ENCODE results near the gene HMGA1.

HMGA1 gene

GRCh38 chr6:34274129-34274528, 37.5 kb downstream of the HMGA1 start:
- Histone ChIP-seq H3K4me1 (ENCODE audit: insufficient read depth, low read length, poor library complexity, severe bottlenecking) (peaks cover 29% of the 10 kb centered on the region), H3K9me3 (ENCODE audit: insufficient read depth, low read depth, low read length) (no peaks in the 10 kb centered on the region), H3K9me2 (replicated peaks; ENCODE audit: low read depth, low read length) (no peaks in the 10 kb centered on the region), H4K20me1 (ENCODE audit: insufficient read depth, low read length, poor library complexity, severe bottlenecking) (no peaks in the 10 kb centered on the region), H3K4me3 (ENCODE audit: low read length, poor library complexity, severe bottlenecking) (peak overlapping the region; percentile 55), H3F3A (ENCODE audit: low read depth) (no peaks in the 10 kb centered on the region), H3K4me2 (ENCODE audit: low read depth, low read length, poor library complexity, severe bottlenecking) (peak overlapping the region; percentile 79), H3K36me3 (ENCODE audit: insufficient read depth, low read length) (no peaks in the 10 kb centered on the region), H3K27me3 (ENCODE audit: insufficient read depth, low read length, poor library complexity, severe bottlenecking) (no peaks in the 10 kb centered on the region), H2AFZ (ENCODE audit: low read length) (no peak overlapping the region), H3K9ac (ENCODE audit: low read depth, low read length, poor library complexity, severe bottlenecking) (peak overlapping the region; percentile 55), H3K79me2 (ENCODE audit: insufficient read depth, low read length) (no peaks in the 10 kb centered on the region)
- TF ChIP-seq CTCF (conservative IDR thresholded peaks at IDR 0.05; ENCODE audit: low read length) (no peak), EZH2phosphoT487 (IDR thresholded peaks at IDR 0.05; ENCODE audit: borderline replicate concordance) (no peak)

DNA sequence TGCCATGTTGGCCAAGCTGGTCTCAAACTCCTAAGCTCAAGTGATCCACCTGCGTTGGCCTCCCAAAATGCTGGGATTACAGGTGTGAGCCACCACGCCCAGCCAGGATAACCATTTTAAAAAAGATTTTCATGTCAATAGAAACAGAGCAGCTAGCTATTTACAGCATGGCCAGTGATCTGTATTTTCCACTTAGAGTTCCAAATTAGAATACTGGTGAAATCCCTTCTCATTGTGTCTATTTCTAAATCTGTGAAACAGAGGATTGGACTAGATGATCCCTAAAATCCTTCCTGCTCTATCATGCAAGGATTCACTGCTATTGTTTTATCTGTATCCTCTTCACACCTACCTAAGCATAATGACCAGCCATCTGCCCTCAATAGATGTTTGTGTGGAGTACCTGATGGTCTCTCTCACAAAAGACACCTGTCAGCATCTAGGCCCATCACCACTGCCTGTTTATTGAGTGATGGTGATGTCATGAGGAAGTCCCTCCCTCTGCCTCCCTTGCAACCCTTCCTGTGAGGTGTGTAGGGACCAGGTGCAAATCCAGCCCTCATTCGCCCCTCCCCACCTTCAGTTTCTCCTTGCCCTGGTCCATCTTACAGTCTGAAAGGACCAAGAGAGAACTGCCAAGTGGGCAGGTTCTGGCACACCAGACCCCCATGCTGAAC, 38.6 kb downstream of the HMGA1 start:
- H3K4me2 ChIP-seq (ENCODE audit: low read depth, low read length, poor library complexity, severe bottlenecking): no peak overlapping the region
- no peak for TF ChIP-seq EZH2phosphoT487 (IDR thresholded peaks at IDR 0.05; ENCODE audit: borderline replicate concordance)
- no peak for TF ChIP-seq CTCF (conservative IDR thresholded peaks at IDR 0.05; ENCODE audit: low read length)
- no peaks in the 10 kb centered on the region for H3K9me2 ChIP-seq (replicated peaks; ENCODE audit: low read depth, low read length)
- no peaks in the 10 kb centered on the region for H4K20me1 ChIP-seq (ENCODE audit: insufficient read depth, low read length, poor library complexity, severe bottlenecking)
- H3K4me3 ChIP-seq (ENCODE audit: low read length, poor library complexity, severe bottlenecking): no peak overlapping the region
- H3K9ac ChIP-seq (ENCODE audit: low read depth, low read length, poor library complexity, severe bottlenecking): no peak overlapping the region
- peaks cover 23% of the 10 kb centered on the region for H3K4me1 ChIP-seq (ENCODE audit: insufficient read depth, low read length, poor library complexity, severe bottlenecking)
- H3K36me3 ChIP-seq (ENCODE audit: insufficient read depth, low read length): peaks cover 3% of the 10 kb centered on the region; the same call in 1 of the 2 replicates
- no peaks in the 10 kb centered on the region for H3K27me3 ChIP-seq (ENCODE audit: insufficient read depth, low read length, poor library complexity, severe bottlenecking)
- no peak overlapping the region for H2AFZ ChIP-seq (ENCODE audit: low read length)
- H3K79me2 ChIP-seq (ENCODE audit: insufficient read depth, low read length): no peaks in the 10 kb centered on the region
- no peaks in the 10 kb centered on the region for H3F3A ChIP-seq (ENCODE audit: low read depth)
- no peaks in the 10 kb centered on the region for H3K9me3 ChIP-seq (ENCODE audit: insufficient read depth, low read depth, low read length)

- H3K36me3 ChIP-seq (ENCODE audit: insufficient read depth, low read length): peaks cover 3% of the 10 kb centered on the region; the same call in 1 of the 2 replicates
Measured at GRCh38 chr6:34276191-34276590, 39.5 kb downstream of the HMGA1 start.

More at GRCh38 chr6:34276191-34276590, 39.5 kb downstream of the HMGA1 start:
- no peak overlapping the region for H2AFZ ChIP-seq (ENCODE audit: low read length)
- H3K4me2 ChIP-seq (ENCODE audit: low read depth, low read length, poor library complexity, severe bottlenecking): no peak overlapping the region
- no peaks in the 10 kb centered on the region for H3K27me3 ChIP-seq (ENCODE audit: insufficient read depth, low read length, poor library complexity, severe bottlenecking)
- no peak for TF ChIP-seq CTCF (conservative IDR thresholded peaks at IDR 0.05; ENCODE audit: low read length)
- no peak for TF ChIP-seq EZH2phosphoT487 (IDR thresholded peaks at IDR 0.05; ENCODE audit: borderline replicate concordance)
- no peaks in the 10 kb centered on the region for H3F3A ChIP-seq (ENCODE audit: low read depth)
- H4K20me1 ChIP-seq (ENCODE audit: insufficient read depth, low read length, poor library complexity, severe bottlenecking): no peaks in the 10 kb centered on the region
- H3K9me3 ChIP-seq (ENCODE audit: insufficient read depth, low read depth, low read length): no peaks in the 10 kb centered on the region
- H3K4me1 ChIP-seq (ENCODE audit: insufficient read depth, low read length, poor library complexity, severe bottlenecking): peaks cover 21% of the 10 kb centered on the region
- no peak overlapping the region for H3K4me3 ChIP-seq (ENCODE audit: low read length, poor library complexity, severe bottlenecking)
- no peaks in the 10 kb centered on the region for H3K9me2 ChIP-seq (replicated peaks; ENCODE audit: low read depth, low read length)
- no peaks in the 10 kb centered on the region for H3K79me2 ChIP-seq (ENCODE audit: insufficient read depth, low read length)
- H3K9ac ChIP-seq (ENCODE audit: low read depth, low read length, poor library complexity, severe bottlenecking): no peak overlapping the region

All from Loucy (cell line).